GM12892 (cell line): ENCODE data around the gene DENND5A.
"Not testable (repeated sequence)": the region's sequence is repeated elsewhere in the genome, so short reads cannot be mapped to it uniquely, and the experiment has no call there.

Source experiments
- DNase-seq: peaks from one replicate; pipeline ENCODE4 v3.0.0; 2011; ENCODE audit not compliant: insufficient read length
- FAIRE-seq: peaks from 2 replicates; lab custom pipeline; 2011; peaks lifted over from hg19 to GRCh38; lab: Jason Lieb, UNC
- POLR2A ChIP-seq: IDR thresholded peaks from 2 replicates; pipeline ENCODE4 v1.6.1; 2011; ENCODE audit warnings: low read depth, low read length, control low read depth
- POLR2AphosphoS5 ChIP-seq: IDR thresholded peaks from 2 replicates; pipeline ENCODE4 v1.6.1; 2011; ENCODE audit warnings: low read depth, low read length, control low read depth
- TAF1 ChIP-seq: IDR thresholded peaks from 2 replicates; pipeline ENCODE4 v1.6.1; 2011; ENCODE audit warnings: low read depth, mild to moderate bottlenecking, control low read depth, low read length, borderline replicate concordance

DENND5A gene

DNA sequence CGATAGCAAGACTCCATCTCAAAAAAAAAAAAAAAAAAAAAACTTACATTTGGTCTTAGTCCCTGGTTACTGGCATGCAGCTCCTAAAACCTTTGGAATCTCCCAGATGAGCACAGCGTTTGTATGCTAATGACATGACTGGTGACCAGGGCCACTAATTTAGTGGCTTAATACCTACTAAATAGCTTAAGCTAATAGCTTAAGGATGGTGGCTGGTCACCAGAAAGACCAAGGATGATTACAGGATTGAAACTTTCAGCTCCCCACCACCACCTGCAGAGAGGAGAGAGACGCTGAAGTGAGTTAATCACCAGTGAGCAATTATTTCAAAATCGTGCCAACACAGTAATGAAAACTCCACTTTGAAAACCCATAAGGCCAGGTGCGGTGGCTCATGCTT, 37.1 kb downstream of the DENND5A start:
- FAIRE-seq (no peak), DNase-seq (no peak)
- TF ChIP-seq POLR2A (no peak), POLR2AphosphoS5 (no peak), TAF1 (no peak)

DNA sequence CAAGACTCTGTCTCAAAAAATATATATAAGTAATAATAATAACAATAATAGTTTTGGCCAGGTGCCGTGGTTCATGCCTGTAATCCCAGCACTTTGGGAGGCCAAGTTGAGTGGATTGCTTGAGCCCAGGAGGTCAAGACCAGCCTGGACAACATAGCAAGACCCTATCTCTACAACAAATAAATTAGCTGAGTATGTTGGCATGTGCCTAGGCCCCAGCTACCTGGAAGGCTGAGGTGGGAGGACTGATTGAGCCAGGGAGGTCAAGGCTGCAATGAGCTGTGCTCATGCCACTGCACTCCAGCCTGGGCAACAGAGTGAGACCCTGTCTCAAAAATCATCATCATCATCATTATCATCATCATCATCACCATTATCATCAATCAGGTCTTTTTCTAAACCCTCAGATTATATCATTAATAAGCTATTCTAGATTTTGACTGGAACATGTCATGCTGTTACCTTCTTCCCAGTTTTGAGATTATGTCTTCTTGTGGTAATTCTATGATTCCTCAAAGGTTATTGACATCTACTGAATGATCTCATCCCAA, 39.3 kb downstream of the DENND5A start:
- DNase-seq (no peak), FAIRE-seq (no peak)
- TF ChIP-seq POLR2A (no peak), TAF1 (no peak), POLR2AphosphoS5 (no peak)

DNA sequence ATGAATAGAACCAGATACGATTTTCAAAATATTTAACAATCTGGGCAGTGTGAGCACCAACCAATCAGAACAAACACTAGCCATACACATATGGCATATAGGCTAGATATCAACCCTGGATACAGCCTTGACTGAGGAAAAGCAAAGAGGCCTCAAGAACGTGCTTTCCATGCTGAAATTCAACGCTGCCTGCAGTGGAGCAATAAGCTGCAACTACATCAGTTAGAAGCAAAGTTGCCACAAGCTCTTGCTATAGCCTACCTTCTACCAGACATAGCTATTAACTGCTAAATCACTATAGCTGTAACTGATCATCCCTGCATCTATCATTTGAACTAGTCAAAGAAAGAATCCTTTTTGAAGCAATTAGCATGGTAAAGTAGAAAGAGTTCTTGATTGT, 42.5 kb downstream of the DENND5A start:
- FAIRE-seq (peak; percentile 24), DNase-seq (no peak)
- TF ChIP-seq TAF1, result no peak
- TF ChIP-seq POLR2AphosphoS5, result no peak
- no peak for TF ChIP-seq POLR2A

DNA sequence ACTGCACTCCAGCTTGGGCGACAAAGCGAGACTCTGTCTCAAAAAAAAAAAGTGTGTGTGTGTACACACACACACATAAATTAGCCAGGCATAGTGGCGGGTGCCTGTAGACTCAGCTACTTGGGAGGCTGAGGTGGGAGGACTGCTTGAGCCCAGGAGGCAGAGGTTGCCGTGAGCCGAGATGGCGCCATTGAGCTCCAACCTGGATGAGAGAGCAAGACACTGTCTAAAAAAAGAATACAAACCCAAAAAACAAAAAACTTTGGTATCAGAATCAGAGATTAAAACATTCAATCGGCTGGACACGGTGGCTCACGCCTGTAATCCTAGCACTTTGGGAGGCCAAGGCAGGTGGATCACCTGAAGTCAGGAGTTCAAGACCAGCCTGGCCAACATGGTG, 44.3 kb downstream of the DENND5A start:
- DNase-seq, FAIRE-seq: not testable (repeated sequence)

DNA sequence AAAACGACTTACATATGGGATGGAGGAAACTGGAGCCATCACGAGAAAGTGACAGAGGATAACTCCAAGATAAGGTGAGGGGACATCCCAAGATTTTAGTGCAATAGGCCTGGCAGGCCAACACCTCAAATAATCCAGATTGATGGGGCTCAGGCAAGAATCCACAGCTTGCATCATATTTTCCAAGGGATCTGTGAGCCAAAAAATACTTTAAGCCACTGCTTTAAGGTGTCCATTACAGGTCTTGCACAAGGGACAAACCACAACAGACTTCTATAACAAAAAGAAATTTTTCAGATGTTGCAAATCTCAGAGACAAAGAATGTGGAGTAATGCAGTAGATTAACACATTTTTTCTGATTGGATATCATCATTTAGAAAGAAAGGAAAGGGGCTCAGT, 45.6 kb downstream of the DENND5A start:
- TF ChIP-seq TAF1 (no peak), POLR2A (no peak), POLR2AphosphoS5 (no peak)
- DNase-seq (no peak), FAIRE-seq (no peak)

DNA sequence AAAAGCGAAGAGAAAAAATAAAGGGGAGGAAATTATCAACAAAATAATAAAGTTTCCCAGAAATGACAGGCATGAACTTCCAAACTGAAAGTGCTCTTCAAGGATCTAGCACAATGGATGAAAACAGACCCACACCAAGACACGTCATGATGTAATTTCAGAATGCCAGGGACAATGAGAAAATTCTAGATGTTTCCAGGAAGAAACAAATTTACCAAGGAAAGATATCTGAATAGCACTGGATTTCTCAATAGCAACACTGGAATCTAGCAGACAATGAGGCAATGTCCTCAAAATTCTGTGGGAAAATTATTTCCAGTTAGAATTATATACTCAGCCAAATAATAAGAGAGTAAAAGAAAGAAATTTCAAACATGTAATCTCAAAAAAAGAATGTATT, 46.0 kb downstream of the DENND5A start:
- TF ChIP-seq POLR2AphosphoS5, result no peak
- no peak for TF ChIP-seq TAF1
- no peak for TF ChIP-seq POLR2A
- DNase-seq, result no peak
- FAIRE-seq, result no peak

DNA sequence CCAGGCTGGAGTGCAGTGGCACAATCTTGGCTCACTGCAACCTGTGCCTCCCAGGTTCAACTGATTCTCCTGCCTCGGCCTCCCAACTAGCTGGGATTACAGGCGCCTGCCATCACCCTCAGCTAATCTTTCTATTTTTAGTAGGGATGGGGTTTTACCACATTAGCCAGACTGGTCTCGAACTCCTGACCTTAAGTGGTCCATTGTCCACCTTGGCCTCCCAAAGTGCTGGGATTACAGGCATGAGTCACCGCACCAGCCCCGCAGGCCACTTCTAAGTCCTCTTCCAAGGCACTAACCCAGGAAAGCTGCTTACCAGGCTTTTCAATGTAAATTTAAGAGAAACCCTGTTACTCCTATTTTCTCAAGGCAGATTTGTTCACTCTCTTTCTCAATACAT, 50.4 kb downstream of the DENND5A start:
- TF ChIP-seq POLR2A (no peak), TAF1 (no peak), POLR2AphosphoS5 (no peak)
- no peak for DNase-seq
- no peak for FAIRE-seq

DNA sequence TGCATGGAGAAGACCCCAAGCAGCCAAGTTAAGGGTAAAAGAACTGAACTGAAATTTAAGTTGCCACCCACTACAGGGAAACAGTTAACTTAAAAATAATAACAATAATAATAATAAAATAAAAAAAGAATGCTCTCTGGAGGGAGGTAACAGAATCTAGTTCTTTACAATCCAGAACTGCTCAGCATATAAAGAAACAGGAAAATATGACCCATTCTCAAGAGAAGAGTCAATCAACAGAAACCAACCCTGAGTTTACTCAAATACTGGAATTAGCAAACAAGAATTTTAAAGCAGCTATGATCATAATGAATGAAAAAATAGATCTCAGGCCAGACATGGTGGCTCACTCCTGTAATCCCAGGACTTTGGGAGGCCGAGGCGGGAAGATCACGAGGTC, 53.8 kb downstream of the DENND5A start:
- FAIRE-seq, result no peak
- TF ChIP-seq TAF1 (no peak), POLR2AphosphoS5 (no peak), POLR2A (no peak)
- no peak for DNase-seq

DNA sequence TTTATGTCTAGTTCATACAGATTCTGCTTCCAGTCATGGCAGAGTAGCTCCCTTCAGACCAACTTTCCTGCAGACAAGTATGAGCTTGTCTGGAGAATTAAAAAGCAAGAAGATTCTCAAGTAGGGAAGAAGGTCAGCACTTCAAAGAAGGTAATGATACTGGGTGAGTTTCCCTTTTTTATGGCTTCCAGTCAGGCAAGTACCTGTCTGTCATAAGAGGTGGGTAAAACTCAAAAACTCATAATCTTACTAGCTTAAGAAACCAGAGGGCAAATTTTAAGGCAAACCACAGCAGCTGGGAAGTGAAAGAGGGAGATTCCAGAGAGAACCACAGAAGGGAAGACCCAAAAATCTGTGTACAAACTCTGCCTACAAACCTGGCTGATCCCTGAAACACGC, 54.2 kb downstream of the DENND5A start:
- FAIRE-seq, result peak; percentile 97
- TF ChIP-seq POLR2AphosphoS5 (no peak), TAF1 (no peak), POLR2A (no peak)
- DNase-seq, result no peak

DNA sequence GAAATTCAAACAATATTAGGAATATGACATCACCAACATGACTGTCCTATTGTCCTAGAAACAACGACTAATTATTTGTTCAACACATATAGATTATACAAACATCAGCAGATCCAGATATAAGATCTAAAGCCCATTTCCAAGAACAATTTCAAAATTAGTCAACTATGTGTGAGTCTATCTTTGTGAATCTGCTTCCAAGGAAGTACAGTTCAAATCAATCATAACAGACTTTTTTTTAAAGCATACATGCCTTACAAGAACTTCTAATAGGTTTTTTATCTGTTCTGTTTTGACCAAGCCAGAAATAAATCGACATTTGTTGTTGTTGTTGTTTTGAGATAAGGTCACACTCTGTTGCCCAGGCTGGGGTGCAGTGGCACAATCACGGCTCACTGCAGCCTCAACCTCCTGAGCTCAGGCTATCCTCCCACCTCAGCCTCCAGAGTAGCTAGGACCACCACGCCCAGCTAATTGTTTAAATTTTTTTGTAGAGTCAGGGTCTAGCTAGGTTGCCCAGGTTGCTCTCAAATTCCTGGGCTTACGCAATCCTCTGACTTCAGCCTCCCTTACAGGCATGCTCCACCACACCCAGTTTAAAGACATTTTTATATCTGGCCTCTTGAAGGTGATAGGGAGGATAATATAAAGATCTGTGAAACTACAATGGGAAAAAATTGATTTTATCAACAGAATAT, 54.8 kb downstream of the DENND5A start:
- no peak for TF ChIP-seq POLR2A
- TF ChIP-seq POLR2AphosphoS5, result no peak
- TF ChIP-seq TAF1, result no peak
- FAIRE-seq (peak; percentile 79), DNase-seq (no peak)

DNA sequence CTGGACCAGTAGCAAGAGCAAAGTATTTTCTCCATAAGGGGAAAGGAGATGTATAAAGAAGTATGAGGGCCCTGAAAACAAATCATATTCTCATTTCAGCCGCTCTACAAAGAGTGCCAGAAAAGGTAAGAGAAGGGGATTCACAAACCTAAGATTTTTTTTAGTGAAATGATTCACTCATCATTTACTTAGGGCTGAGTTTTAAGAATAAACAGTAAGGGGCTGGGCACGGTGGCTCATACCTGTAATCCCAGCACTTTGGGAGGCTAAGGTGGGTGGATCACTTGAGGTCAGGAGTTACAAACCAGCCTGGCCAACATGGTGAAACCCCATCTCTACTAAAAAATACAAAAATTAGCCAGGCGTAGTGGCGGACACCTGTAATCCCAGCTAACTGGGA, 55.5 kb downstream of the DENND5A start:
- FAIRE-seq, DNase-seq: not testable (repeated sequence)

DNA sequence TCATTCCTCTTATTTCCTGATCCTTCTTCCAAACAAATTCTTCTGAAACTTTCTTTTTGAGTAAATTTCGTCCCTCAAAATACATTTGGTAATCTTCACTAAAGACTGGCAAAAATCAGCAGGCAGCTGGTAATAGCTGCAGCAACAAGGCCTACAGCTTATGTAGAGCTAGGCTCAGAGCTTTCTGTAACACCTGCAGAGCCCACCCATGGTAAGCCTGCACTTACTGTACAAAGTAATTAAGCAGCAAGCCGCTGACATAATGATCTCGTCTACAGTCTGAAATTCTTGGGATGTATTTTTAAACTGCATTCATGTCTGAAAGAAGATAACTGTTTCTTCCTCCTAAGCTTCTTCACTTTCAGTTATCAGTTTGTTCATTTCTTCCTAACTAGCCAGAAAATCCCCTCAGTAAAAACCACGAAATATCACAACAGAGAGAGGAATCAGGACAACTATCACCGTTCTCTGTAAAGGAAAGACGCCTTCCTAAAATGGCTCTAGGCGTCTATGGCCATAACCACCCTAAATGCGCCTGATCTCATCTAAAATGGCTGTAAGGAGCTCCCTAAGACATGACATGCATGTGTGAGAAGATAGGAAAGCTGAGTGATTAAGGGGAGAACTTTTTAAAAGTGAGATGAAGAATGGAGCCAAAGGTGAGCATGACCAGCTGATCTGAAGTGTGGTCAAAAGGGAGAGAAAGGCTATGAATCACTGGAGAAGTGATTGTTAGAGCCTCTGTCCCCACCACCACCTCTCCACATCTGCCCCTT, 56.2 kb downstream of the DENND5A start:
- FAIRE-seq, result peak; percentile 98
- DNase-seq, result no peak

More for the DNA sequence above, 56.2 kb downstream of the DENND5A start:
- peak; percentile 23; the same call in 1 of the 2 replicates for TF ChIP-seq POLR2A
- no peak for TF ChIP-seq POLR2AphosphoS5
